ENCODE measurements around the gene SERPINF2. TPM values are rescaled to one million over a fixed set of nuclear protein-coding genes. Genes with fewer than 3 reads are reported as not detected.

Gene SERPINF2
- total RNA-seq, 1 donor from 2014 or later, result 28.3 TPM

- Mint-ChIP-seq H3K36me3 (no peaks in the 10 kb centered on the region), H3K27me3 (no peaks in the 10 kb centered on the region), H3K4me3 (no peak overlapping the region), H3K27ac (no peak overlapping the region), H3K9me3 (no peaks in the 10 kb centered on the region), H3K4me1 (ENCODE audit: unreplicated experiment) (peaks cover 8% of the 10 kb centered on the region)
- no peak for DNase-seq (ENCODE audit: extremely low spot score, unreplicated experiment)
- no peak for TF ChIP-seq CTCF (conservative IDR thresholded peaks at IDR 0.05)
Observed at GRCh38 chr17:1743088-1743439, 393 bp downstream of the SERPINF2 start.

- Mint-ChIP-seq H3K27ac (no peak overlapping the region), H3K4me3 (no peak overlapping the region), H3K27me3 (no peaks in the 10 kb centered on the region), H3K4me1 (ENCODE audit: unreplicated experiment) (peaks cover 8% of the 10 kb centered on the region), H3K9me3 (no peaks in the 10 kb centered on the region), H3K36me3 (no peaks in the 10 kb centered on the region)
- no peak for DNase-seq (ENCODE audit: extremely low spot score, unreplicated experiment)
- no peak for TF ChIP-seq CTCF (conservative IDR thresholded peaks at IDR 0.05)
Observed at GRCh38 chr17:1744551-1745512, 2.2 kb downstream of the SERPINF2 start.

- no peak for DNase-seq (ENCODE audit: extremely low spot score, unreplicated experiment)
- no peaks in the 10 kb centered on the region for H3K36me3 Mint-ChIP-seq
Observed at GRCh38 chr17:1745513-1746020, 2.9 kb downstream of the SERPINF2 start.

GRCh38 chr17:1746975-1747543 is 4.4 kb downstream of the SERPINF2 start:
- Mint-ChIP-seq H3K27me3 (no peaks in the 10 kb centered on the region), H3K36me3 (no peaks in the 10 kb centered on the region), H3K4me1 (ENCODE audit: unreplicated experiment) (peaks cover 8% of the 10 kb centered on the region), H3K4me3 (no peak overlapping the region), H3K27ac (no peak overlapping the region), H3K9me3 (no peaks in the 10 kb centered on the region)
- TF ChIP-seq CTCF (conservative IDR thresholded peaks at IDR 0.05), result no peak
- DNase-seq (ENCODE audit: extremely low spot score, unreplicated experiment), result no peak

More at GRCh38 chr17:1745513-1746020, 2.9 kb downstream of the SERPINF2 start:
- H3K27ac Mint-ChIP-seq, result no peak overlapping the region
- H3K27me3 Mint-ChIP-seq, result no peaks in the 10 kb centered on the region
- peaks cover 8% of the 10 kb centered on the region for H3K4me1 Mint-ChIP-seq (ENCODE audit: unreplicated experiment)
- no peak overlapping the region for H3K4me3 Mint-ChIP-seq
- TF ChIP-seq CTCF (conservative IDR thresholded peaks at IDR 0.05), result no peak
- no peaks in the 10 kb centered on the region for H3K9me3 Mint-ChIP-seq

- Mint-ChIP-seq H3K4me3 (no peak overlapping the region), H3K36me3 (no peaks in the 10 kb centered on the region), H3K27me3 (no peaks in the 10 kb centered on the region), H3K9me3 (no peaks in the 10 kb centered on the region), H3K4me1 (ENCODE audit: unreplicated experiment) (peaks cover under 1% of the 10 kb centered on the region), H3K27ac (no peak overlapping the region)
- TF ChIP-seq CTCF (conservative IDR thresholded peaks at IDR 0.05), result no peak
- DNase-seq (ENCODE audit: extremely low spot score, unreplicated experiment), result no peak
Observed at GRCh38 chr17:1750628-1751027, 8.0 kb downstream of the SERPINF2 start.
